ENCODE results near the gene PARD3.

GRCh38 chr10:34148305-34148657 is 666.8 kb downstream of the PARD3 start:
- no peak for TF ChIP-seq NR3C1 (IDR thresholded peaks at IDR 0.05)
- no peak for TF ChIP-seq POLR2A (IDR thresholded peaks at IDR 0.05; ENCODE audit: low read length)
- TF ChIP-seq JUNB (IDR thresholded peaks at IDR 0.05) = no peak
- TF ChIP-seq MAX (IDR thresholded peaks at IDR 0.05) = no peak
- no peak for TF ChIP-seq RAD21 (conservative IDR thresholded peaks at IDR 0.05 in 1 of 2, IDR thresholded peaks at IDR 0.05 in 1 of 2)
- TF ChIP-seq HOXA7 (CRISPR knock-in tag; IDR thresholded peaks at IDR 0.05) = no peak

Data from A549 (cell line).